Measurements from ENCODE around the gene EHD3.

EHD3 gene

GRCh38 chr2:31226266-31226665 is 7.7 kb upstream of the EHD3 start:
- TF ChIP-seq, protein P1, sequence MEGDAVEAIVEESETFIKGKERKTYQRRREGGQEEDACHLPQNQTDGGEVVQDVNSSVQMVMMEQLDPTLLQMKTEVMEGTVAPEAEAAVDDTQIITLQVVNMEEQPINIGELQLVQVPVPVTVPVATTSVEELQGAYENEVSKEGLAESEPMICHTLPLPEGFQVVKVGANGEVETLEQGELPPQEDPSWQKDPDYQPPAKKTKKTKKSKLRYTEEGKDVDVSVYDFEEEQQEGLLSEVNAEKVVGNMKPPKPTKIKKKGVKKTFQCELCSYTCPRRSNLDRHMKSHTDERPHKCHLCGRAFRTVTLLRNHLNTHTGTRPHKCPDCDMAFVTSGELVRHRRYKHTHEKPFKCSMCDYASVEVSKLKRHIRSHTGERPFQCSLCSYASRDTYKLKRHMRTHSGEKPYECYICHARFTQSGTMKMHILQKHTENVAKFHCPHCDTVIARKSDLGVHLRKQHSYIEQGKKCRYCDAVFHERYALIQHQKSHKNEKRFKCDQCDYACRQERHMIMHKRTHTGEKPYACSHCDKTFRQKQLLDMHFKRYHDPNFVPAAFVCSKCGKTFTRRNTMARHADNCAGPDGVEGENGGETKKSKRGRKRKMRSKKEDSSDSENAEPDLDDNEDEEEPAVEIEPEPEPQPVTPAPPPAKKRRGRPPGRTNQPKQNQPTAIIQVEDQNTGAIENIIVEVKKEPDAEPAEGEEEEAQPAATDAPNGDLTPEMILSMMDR (IDR thresholded peaks at IDR 0.05) = no peak
- no peak overlapping the region for H3K4me3 ChIP-seq
- no peak overlapping the region for H3K27ac ChIP-seq
- peak; percentile 35 for DNase-seq (ENCODE audit: low spot score)

DNA sequence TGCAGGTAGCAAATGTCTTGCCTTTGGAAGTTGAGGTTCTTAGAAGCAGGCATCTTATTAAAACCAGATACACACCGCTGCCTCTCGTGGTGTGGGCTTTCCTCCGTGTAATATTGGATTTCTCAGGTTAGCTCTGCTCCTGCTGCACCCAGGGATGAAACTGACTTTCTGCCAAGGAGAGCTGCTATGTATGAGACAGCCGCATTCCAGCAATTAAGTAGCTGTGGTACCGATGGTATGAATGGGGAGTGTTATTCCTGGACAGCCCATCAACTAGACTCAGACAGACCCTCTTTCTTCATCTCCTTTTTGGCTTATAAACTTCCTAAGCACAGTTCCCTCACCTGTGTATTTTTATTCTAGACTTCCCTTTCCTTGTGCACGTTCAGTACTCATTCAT is 6.8 kb upstream of the EHD3 start:
- no peak overlapping the region for H3K27ac ChIP-seq

DNA sequence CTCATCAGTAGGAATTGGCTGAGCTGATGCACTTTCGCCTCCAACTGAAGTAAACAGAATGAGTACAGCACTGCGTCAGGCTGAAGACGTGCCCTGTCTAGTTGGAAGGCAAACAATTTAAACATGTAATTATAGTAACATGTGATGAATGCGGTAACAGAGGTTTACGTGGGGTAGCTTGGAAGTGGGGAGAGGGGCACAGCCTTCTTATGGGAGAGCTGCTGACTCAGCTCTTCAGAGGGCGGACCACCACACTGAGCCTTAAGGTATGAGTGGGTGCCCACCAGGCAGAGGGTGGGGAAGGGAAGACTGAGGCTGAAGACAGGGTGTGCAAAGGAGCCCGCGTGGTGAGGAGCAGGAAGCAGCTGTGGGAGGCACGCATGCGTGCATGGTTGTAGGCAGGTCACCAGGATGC is 6.2 kb upstream of the EHD3 start:
- Histone ChIP-seq H3K4me3 (no peak overlapping the region), H3K27ac (no peak overlapping the region)
- TF ChIP-seq, protein P1 (IDR thresholded peaks at IDR 0.05) = no peak
- DNase-seq (ENCODE audit: low spot score) = peak; percentile 49

More for the DNA sequence above, 6.8 kb upstream of the EHD3 start:
- TF ChIP-seq, protein P1 (IDR thresholded peaks at IDR 0.05) = no peak
- no peak for DNase-seq (ENCODE audit: low spot score)
- no peak overlapping the region for H3K4me3 ChIP-seq

GRCh38 chr2:31228717-31229116 is 5.2 kb upstream of the EHD3 start:
- DNase-seq (ENCODE audit: low spot score) = peak; percentile 55
- Histone ChIP-seq H3K27ac (no peak overlapping the region), H3K4me3 (no peak overlapping the region)
- TF ChIP-seq, protein P1 (IDR thresholded peaks at IDR 0.05) = no peak

GRCh38 chr2:31230751-31231150 is 3.2 kb upstream of the EHD3 start:
- Histone ChIP-seq H3K4me3 (no peak overlapping the region), H3K27ac (no peak overlapping the region)
- no peak for DNase-seq (ENCODE audit: low spot score)
- TF ChIP-seq, protein P1 (IDR thresholded peaks at IDR 0.05) = no peak

DNA sequence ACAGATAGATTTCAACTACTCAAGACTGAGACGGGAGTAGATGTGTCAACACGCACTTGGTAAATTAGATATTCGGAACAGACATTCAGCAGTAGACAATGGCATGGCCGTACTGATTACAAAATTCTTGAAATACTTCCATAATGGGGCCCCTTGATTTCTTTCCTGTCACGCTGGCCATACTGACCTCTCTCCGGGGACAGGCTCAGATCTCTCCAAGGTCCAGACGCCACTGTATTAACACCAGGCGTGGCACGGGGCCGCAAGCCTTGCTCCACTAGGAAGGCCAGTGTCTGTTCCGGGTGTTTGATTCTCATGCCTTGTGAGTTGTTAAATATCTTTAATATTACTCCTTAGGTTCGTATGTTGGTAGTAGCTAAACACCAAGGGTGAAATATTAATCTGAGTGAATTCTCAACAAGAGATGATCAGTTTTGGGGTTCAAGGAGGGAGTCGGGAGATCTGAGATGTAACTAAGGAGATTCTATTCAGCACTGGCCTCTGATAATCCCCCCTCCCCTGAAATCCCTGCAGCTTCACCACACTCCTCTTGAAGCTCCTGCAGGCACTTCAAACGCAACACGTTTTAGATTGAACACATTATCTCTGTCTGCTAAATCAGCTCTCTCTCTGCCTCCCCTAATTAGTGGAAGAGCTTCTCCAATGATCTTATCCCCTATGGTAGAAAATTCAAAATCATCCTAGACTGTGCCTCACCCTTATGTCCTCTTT is 2.2 kb upstream of the EHD3 start:
- H3K4me3 ChIP-seq = no peak overlapping the region
- TF ChIP-seq, protein P1 (IDR thresholded peaks at IDR 0.05) = no peak
- no peak overlapping the region for H3K27ac ChIP-seq
- peak; percentile 16 for DNase-seq (ENCODE audit: low spot score)

- Histone ChIP-seq H3K4me3 (no peak overlapping the region), H3K27ac (no peak overlapping the region)
- TF ChIP-seq, protein P1 (IDR thresholded peaks at IDR 0.05) = no peak
- DNase-seq (ENCODE audit: low spot score) = peak; percentile 24
Observed at GRCh38 chr2:31232586-31232985, 1.4 kb upstream of the EHD3 start.

Measured in coronary artery (tissue), 2 donors.